DND-41 (cell line): ENCODE measurements around the gene TSPAN17.

Experiments
- ATAC-seq: fragments of 200-7000 bp; cut with Tn5 transposase; 3 replicates; pipeline ENCODE4 v1.9.1; 2021; ENCODE audit warnings: low read depth; ENCODE audit not compliant: insufficient read depth
- DNase-seq: peaks from one replicate; pipeline ENCODE4 v3.0.0-alpha.2; 2020
- H2AFZ ChIP-seq: 2 replicates; pipeline ENCODE4 v1.6.0; 2012; ENCODE audit warnings: low read depth, low read length
- H3K27ac ChIP-seq: 2 replicates; pipeline ENCODE4 v1.5.1; 2012; ENCODE audit warnings: low read length, inconsistent platforms
- H3K27me3 ChIP-seq: fragments of 200-600 bp; sonication (generic); 2 replicates; pipeline ENCODE4 v1.6.0; 2012; ENCODE audit warnings: low read length, mild to moderate bottlenecking, inconsistent platforms; ENCODE audit not compliant: insufficient read depth, poor library complexity
- H3K36me3 ChIP-seq: 2 replicates; pipeline ENCODE4 v1.5.1; 2012; ENCODE audit warnings: low read length, inconsistent platforms; ENCODE audit not compliant: insufficient read depth
- H3K4me1 ChIP-seq: 2 replicates; pipeline ENCODE4 v1.5.1; 2012; ENCODE audit warnings: mild to moderate bottlenecking, low read length; ENCODE audit not compliant: insufficient read depth
- H3K4me2 ChIP-seq: 2 replicates; pipeline ENCODE4 v1.6.0; 2012; ENCODE audit warnings: mild to moderate bottlenecking, moderate library complexity, low read length, inconsistent platforms; ENCODE audit not compliant: insufficient read depth
- H3K4me3 ChIP-seq, 2 experiments: fragments of 200-600 bp in 1 of 2; shearing (Covaris generic) in 1 of 2; 2 replicates each; pipeline ENCODE4 v1.5.1; 2012 to 2016; ENCODE audit warnings: inconsistent platforms in 2 of 2, low read length in 2 of 2, mild to moderate bottlenecking in 2 of 2, low read depth in 1 of 2, moderate library complexity in 1 of 2
- H3K79me2 ChIP-seq: 2 replicates; pipeline ENCODE4 v1.6.0; 2012; ENCODE audit warnings: low read length, inconsistent platforms; ENCODE audit not compliant: insufficient read depth
- H3K9ac ChIP-seq: 2 replicates; pipeline ENCODE4 v1.6.0; 2012; ENCODE audit warnings: low read depth, mild to moderate bottlenecking, inconsistent platforms, low read length, moderate library complexity
- H3K9me3 ChIP-seq: 2 replicates; pipeline ENCODE4 v1.5.1; 2012; ENCODE audit warnings: low read length, moderate library complexity, mild to moderate bottlenecking, inconsistent platforms; ENCODE audit not compliant: insufficient read depth, severe bottlenecking
- H4K20me1 ChIP-seq: 2 replicates; pipeline ENCODE4 v1.6.0; 2012; ENCODE audit warnings: low read length; ENCODE audit not compliant: insufficient read depth
- EZH2 ChIP-seq: IDR thresholded peaks from 3 replicates; pipeline ENCODE4 v1.6.1; 2012; ENCODE audit warnings: borderline replicate concordance, low read depth, mild to moderate bottlenecking, moderate library complexity, low read length, inconsistent platforms; ENCODE audit not compliant: severe bottlenecking
- TF ChIP-seq, protein P1 (sequence below): IDR thresholded peaks from 2 replicates; pipeline ENCODE4 v1.5.1; 2012; ENCODE audit warnings: borderline replicate concordance, low read length, moderate library complexity, mild to moderate bottlenecking; ENCODE audit not compliant: poor library complexity, severe bottlenecking; ENCODE audit errors: extremely low read depth

The TSPAN17 gene

DNA sequence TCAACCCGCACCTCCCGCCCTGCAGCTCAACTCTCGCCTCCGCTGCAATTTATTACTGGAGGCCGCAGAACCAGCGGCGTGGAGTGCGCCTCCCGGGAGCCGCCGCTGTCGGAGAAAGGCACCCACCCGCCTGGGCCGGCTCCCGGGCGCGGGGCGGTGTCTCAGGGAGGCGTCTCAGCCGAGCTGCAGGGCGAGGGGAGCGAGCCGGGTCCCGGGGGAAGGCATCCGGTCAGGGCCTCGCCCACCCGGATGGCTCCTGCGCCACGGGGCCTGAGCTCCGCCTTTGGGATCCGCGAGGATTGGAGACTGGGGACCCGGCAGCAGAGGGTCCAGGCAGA, 32.9 kb downstream of the TSPAN17 start:
- H2AFZ ChIP-seq, result no peak overlapping the region
- no peaks in the 10 kb centered on the region; the same call in 1 of the 2 replicates for H4K20me1 ChIP-seq
- H3K4me3 ChIP-seq, result no peak overlapping the region
- no peaks in the 10 kb centered on the region for H3K4me1 ChIP-seq
- no peak overlapping the region for H3K4me2 ChIP-seq
- peaks cover 12% of the 10 kb centered on the region for H3K27me3 ChIP-seq
- TF ChIP-seq EZH2, result no peak
- TF ChIP-seq, protein P1, sequence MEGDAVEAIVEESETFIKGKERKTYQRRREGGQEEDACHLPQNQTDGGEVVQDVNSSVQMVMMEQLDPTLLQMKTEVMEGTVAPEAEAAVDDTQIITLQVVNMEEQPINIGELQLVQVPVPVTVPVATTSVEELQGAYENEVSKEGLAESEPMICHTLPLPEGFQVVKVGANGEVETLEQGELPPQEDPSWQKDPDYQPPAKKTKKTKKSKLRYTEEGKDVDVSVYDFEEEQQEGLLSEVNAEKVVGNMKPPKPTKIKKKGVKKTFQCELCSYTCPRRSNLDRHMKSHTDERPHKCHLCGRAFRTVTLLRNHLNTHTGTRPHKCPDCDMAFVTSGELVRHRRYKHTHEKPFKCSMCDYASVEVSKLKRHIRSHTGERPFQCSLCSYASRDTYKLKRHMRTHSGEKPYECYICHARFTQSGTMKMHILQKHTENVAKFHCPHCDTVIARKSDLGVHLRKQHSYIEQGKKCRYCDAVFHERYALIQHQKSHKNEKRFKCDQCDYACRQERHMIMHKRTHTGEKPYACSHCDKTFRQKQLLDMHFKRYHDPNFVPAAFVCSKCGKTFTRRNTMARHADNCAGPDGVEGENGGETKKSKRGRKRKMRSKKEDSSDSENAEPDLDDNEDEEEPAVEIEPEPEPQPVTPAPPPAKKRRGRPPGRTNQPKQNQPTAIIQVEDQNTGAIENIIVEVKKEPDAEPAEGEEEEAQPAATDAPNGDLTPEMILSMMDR, result no peak
- H3K27ac ChIP-seq, result no peak overlapping the region
- no peaks in the 10 kb centered on the region for H3K36me3 ChIP-seq
- no peaks in the 10 kb centered on the region for H3K79me2 ChIP-seq
- ATAC-seq (no peak), DNase-seq (no peak)
- no peak overlapping the region for H3K9ac ChIP-seq
- H3K9me3 ChIP-seq, result no peaks in the 10 kb centered on the region

DNA sequence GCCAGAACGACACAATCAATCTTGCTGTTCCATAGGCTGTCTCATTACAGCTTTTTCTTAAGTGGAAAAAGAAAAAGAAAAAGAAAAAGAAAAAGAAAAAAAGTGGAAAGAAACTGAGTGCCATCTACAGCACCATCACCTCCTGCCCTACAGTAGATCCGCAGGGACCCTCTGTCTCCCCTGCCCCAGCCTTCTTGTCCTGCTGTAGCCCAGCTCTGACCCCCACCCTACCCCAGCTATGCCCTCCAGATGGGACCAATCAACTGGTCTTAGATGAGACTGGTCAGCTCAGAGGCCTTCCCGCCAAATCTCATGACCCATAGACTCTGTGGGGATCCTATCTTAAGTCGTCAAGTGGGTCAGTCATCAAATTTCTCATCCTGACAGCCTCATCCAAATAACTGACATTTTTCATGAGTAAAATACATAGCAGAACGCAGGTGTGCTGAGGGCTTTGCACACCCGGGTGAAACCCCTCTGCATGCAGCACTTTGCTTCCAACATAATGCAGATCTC, 34.8 kb downstream of the TSPAN17 start:
- Histone ChIP-seq H3K79me2 (no peaks in the 10 kb centered on the region), H3K4me3 (no peak overlapping the region), H3K4me2 (no peak overlapping the region), H3K9ac (no peak overlapping the region), H3K36me3 (no peaks in the 10 kb centered on the region), H3K9me3 (no peaks in the 10 kb centered on the region), H2AFZ (no peak overlapping the region), H3K27me3 (peaks cover 12% of the 10 kb centered on the region), H4K20me1 (no peaks in the 10 kb centered on the region; the same call in 1 of the 2 replicates), H3K4me1 (no peaks in the 10 kb centered on the region), H3K27ac (no peak overlapping the region)
- ATAC-seq (no peak), DNase-seq (no peak)
- TF ChIP-seq, protein P1, result no peak
- TF ChIP-seq EZH2, result no peak

DNA sequence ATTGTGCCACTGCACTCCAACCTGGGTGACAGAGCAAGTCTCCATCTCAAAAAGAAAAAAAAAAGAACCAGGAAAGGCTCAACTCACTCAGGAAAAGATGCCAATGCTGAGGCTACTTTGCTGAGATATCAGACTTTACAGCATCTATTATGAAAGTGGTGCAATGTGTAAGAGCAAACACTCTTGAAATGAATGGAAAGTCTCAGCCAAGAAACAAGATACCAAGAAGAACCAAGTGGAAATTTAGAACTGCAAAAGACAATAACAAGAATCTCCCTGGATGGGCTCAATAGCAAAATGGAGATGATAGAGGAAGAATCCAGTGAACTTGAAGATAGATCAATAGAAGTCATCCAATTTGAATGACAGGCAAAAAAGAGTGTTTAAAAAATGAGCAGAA, 37.7 kb downstream of the TSPAN17 start:
- H3K9ac ChIP-seq, result no peak overlapping the region
- no peak overlapping the region for H3K4me3 ChIP-seq
- peaks cover 2% of the 10 kb centered on the region for H3K9me3 ChIP-seq
- ATAC-seq (no peak), DNase-seq (no peak)
- H2AFZ ChIP-seq, result no peak overlapping the region
- no peaks in the 10 kb centered on the region; the same call in 1 of the 2 replicates for H4K20me1 ChIP-seq
- H3K4me1 ChIP-seq, result no peaks in the 10 kb centered on the region
- H3K4me2 ChIP-seq, result no peak overlapping the region
- H3K79me2 ChIP-seq, result no peaks in the 10 kb centered on the region
- H3K27ac ChIP-seq, result no peak overlapping the region
- no peaks in the 10 kb centered on the region for H3K36me3 ChIP-seq
- no peak for TF ChIP-seq EZH2
- TF ChIP-seq, protein P1, result no peak
- H3K27me3 ChIP-seq, result peaks cover 10% of the 10 kb centered on the region

DNA sequence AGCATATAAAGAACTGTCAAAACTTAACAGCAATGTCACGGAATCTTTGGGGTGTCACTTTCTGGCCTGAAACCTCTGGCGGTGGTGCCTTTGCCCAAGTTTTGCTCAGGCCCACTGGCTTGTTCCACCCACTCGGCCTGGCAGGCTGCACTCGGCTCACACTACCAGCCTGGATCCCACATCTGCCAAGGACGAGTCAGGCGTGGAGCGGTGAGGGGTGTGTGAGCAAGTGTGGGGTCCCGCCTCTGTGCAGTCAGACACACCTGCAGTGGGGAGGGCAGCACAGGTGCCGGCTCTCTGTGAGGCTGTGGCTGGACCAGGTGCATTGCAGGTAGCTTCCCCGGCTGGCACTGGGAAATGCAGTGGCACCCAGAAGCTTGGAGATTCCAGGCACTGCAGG, 40.0 kb downstream of the TSPAN17 start:
- Histone ChIP-seq H3K9me3 (peaks cover 2% of the 10 kb centered on the region), H3K27me3 (peaks cover 23% of the 10 kb centered on the region), H3K4me3 (no peak overlapping the region), H2AFZ (no peak overlapping the region), H3K79me2 (no peaks in the 10 kb centered on the region), H3K4me2 (no peak overlapping the region), H4K20me1 (no peaks in the 10 kb centered on the region; the same call in 1 of the 2 replicates), H3K27ac (no peak overlapping the region), H3K36me3 (no peaks in the 10 kb centered on the region), H3K4me1 (no peaks in the 10 kb centered on the region), H3K9ac (no peak overlapping the region)
- ATAC-seq (no peak), DNase-seq (no peak)
- no peak for TF ChIP-seq EZH2
- TF ChIP-seq, protein P1, result no peak
